Aorta (tissue), 5 donors: ENCODE results near the gene DMC1. TPM values are rescaled to one million over a fixed set of nuclear protein-coding genes. Genes with fewer than 3 reads are reported as not detected.
"Not testable (repeated sequence)": the region's sequence is repeated elsewhere in the genome, so short reads cannot be mapped to it uniquely, and the experiment has no call there.

Experiments used
- ATAC-seq: fragments of 200-7000 bp; cut with Tn5 transposase; one replicate; pipeline ENCODE4 v1.9.1; 2022; ENCODE audit warnings: moderate library complexity; ENCODE audit not compliant: low FRiP score
- DNase-seq, 2 donors: peaks; one replicate each; pipeline ENCODE4 v3.0.0-alpha.2; 2020
- H3K27ac ChIP-seq, 2 donors: one replicate each; pipeline ENCODE4 v1.5.1; 2013; ENCODE audit warnings: low read length in 2 of 2, mild to moderate bottlenecking in 2 of 2, moderate library complexity in 2 of 2, control low read depth in 1 of 2, inconsistent platforms in 1 of 2, low read depth in 1 of 2
- H3K27me3 ChIP-seq, 2 donors: one replicate each; pipeline ENCODE4 v1.6.1; 2013; ENCODE audit warnings: control low read depth in 1 of 2, low read length in 1 of 2, mild to moderate bottlenecking in 1 of 2, moderate library complexity in 1 of 2; ENCODE audit not compliant: insufficient read depth in 2 of 2, control insufficient read depth in 1 of 2
- H3K36me3 ChIP-seq, 2 donors: one replicate each; pipeline ENCODE4 v1.6.1; 2013; ENCODE audit warnings: control low read depth in 1 of 2, low read length in 1 of 2, mild to moderate bottlenecking in 1 of 2; ENCODE audit not compliant: insufficient read depth in 2 of 2, control insufficient read depth in 1 of 2
- H3K4me1 ChIP-seq, 2 donors: one replicate each; pipeline ENCODE4 v1.6.1; 2013; ENCODE audit warnings: low read length in 2 of 2, control low read depth in 1 of 2, mild to moderate bottlenecking in 1 of 2, moderate library complexity in 1 of 2; ENCODE audit not compliant: insufficient read depth in 2 of 2, control insufficient read depth in 1 of 2
- H3K4me3 ChIP-seq, 2 donors: one replicate each; pipeline ENCODE4 v1.5.1; 2013; ENCODE audit warnings: low read length in 2 of 2, control low read depth in 1 of 2, mild to moderate bottlenecking in 1 of 2
- H3K9me3 ChIP-seq: one replicate; pipeline ENCODE4 v1.6.1; 2013; ENCODE audit warnings: mild to moderate bottlenecking, low read length; ENCODE audit not compliant: control insufficient read depth
- WGBS, 2 donors: extraction: QIAGEN DNeasy Blood & Tissue Kit; methylation state at CpG; one replicate each; pipeline ENCODE4 v1.1.7; 2013; 5-methylcytosine and 5-hydroxymethylcytosine counted together
- intact Hi-C, 2 donors: fragments of 100-400 bp; cut with DNase I; formaldehyde crosslinking; loops; one replicate each; pipeline versions ENCODE4 v1.14.2 to v1.15.0; 2022
- long read RNA-seq, 2 donors: library from polyadenylated mRNA; unstranded; transcript quantifications; one replicate each; pipeline ENCODE4 v2.0.0, GENCODE V29; 2020 to 2021
- polyA plus RNA-seq, 2 donors: library from polyadenylated mRNA; stranded (reverse); fragments of 200-250 nt; gene quantifications; one replicate each; pipeline ENCODE4 v1.2.3, GENCODE V29; 2013
- total RNA-seq, 2 donors: library from RNA; stranded (reverse); fragmentation: NEBNext Ultra II Directional; extraction: Animal tissue kit (Norgen Biotek cat#: 25700); gene quantifications; one replicate each; pipeline ENCODE4 v1.2.1, GENCODE V29; 2021
- donor health status: healthy with polysubstance abuse.
- donor health status: Bipolar disorder and iron deficiency.
- donor health status: DM: no; HTN: no; CAD: no.
- donor health status: DM: no; HTN: no; CAD: no.
- donor health status: DM: yes; HTN: yes; CAD: no.

The DMC1 gene
- total RNA-seq, result 1 to 10 TPM; 1.5 TPM
- polyA plus RNA-seq, result 1 to 10 TPM in 1 of 2 donors, under 1 TPM in 1; 0.84 to 2.5 TPM
- long read RNA-seq, donor 1, partial matches to known transcripts, result 0 of 7 reads
- long read RNA-seq, donor 1, other reads (novel, unspliced or antisense), result 7 of 7 reads
- long read RNA-seq, donor 2, partial matches to known transcripts, result 0 of 1 reads
- long read RNA-seq, donor 2, other reads (novel, unspliced or antisense), result 1 of 1 reads

- ATAC-seq (peak; percentile 97), DNase-seq (peak; percentile 96 to 99)
- no peaks in the 10 kb centered on the region for H3K4me1 ChIP-seq
- H3K9me3 ChIP-seq, result no peaks in the 10 kb centered on the region
- H3K36me3 ChIP-seq, result no peaks in the 10 kb centered on the region
- peak within 1 kb of the TSS; percentile 76 to 90 for H3K27ac ChIP-seq
- 1% methylated on average over 60 to 63 of the region's 64 CpGs for WGBS, 2 donors
- no peaks in the 10 kb centered on the region for H3K27me3 ChIP-seq
- peak within 1 kb of the TSS; percentile 27 to 51 for H3K4me3 ChIP-seq
- intact Hi-C loops, result loop anchor here (1.0 to 5.0 kb wide), 5 partner anchors 63 to 513 kb away; partner anchors contain the start of genes DDX17 (in 2 of the 2) and PICK1 (in 2 of the 2)
These were observed at the start of gene DMC1 for GRCh38 chr22:38569972-38570778. DMC1 (minus strand) TSS chr22:38570183; CDS start chr22:38568256, 1,927 bp downstream.

- Histone ChIP-seq H3K9me3 (no peaks in the 10 kb centered on the region), H3K27ac (no peak overlapping the region), H3K27me3 (no peaks in the 10 kb centered on the region), H3K36me3 (no peaks in the 10 kb centered on the region), H3K4me1 (no peaks in the 10 kb centered on the region), H3K4me3 (no peak overlapping the region)
- ATAC-seq (no peak), DNase-seq (no peak)
- WGBS, 2 donors, result 96 to 98% methylated on average over 2 of the region's 2 CpGs
- intact Hi-C loops, result no loop called here
These were observed 48.7 kb upstream of the DMC1 start for GRCh38 chr22:38618682-38619081.

GRCh38 chr22:38618258-38618657, 48.3 kb upstream of the DMC1 start:
- no peak overlapping the region for H3K4me3 ChIP-seq
- no peaks in the 10 kb centered on the region for H3K9me3 ChIP-seq
- ATAC-seq, result no peak
- intact Hi-C loops, result no loop called here
- no peaks in the 10 kb centered on the region for H3K4me1 ChIP-seq
- WGBS, 2 donors, result 98 to 99% methylated on average over 1 of the region's 1 CpG
- H3K36me3 ChIP-seq, result no peaks in the 10 kb centered on the region
- H3K27me3 ChIP-seq, result no peaks in the 10 kb centered on the region
- no peak overlapping the region for H3K27ac ChIP-seq
- DNase-seq, result no peak

GRCh38 chr22:38615064-38615405, 45.1 kb upstream of the DMC1 start:
- H3K9me3 ChIP-seq, H3K36me3 ChIP-seq, intact Hi-C loops, DNase-seq, H3K4me1 ChIP-seq, H3K4me3 ChIP-seq, H3K27ac ChIP-seq, ATAC-seq, H3K27me3 ChIP-seq: not testable (repeated sequence)
- WGBS, 2 donors, result 94 to 95% methylated on average over 9 of the region's 9 CpGs

- Histone ChIP-seq H3K36me3 (no peaks in the 10 kb centered on the region), H3K4me1 (no peaks in the 10 kb centered on the region), H3K4me3 (no peak overlapping the region), H3K27me3 (no peaks in the 10 kb centered on the region), H3K27ac (no peak overlapping the region), H3K9me3 (no peaks in the 10 kb centered on the region)
- intact Hi-C loops, result no loop called here
- DNase-seq, result no peak
- WGBS, 2 donors, result 41 to 48% methylated on average over 4 of the region's 4 CpGs
- no peak for ATAC-seq
These were observed 44.5 kb upstream of the DMC1 start for GRCh38 chr22:38614332-38615063.

GRCh38 chr22:38613588-38613987, 43.6 kb upstream of the DMC1 start:
- H3K27me3 ChIP-seq, result no peaks in the 10 kb centered on the region
- intact Hi-C loops, result no loop called here
- no peaks in the 10 kb centered on the region for H3K9me3 ChIP-seq
- DNase-seq (no peak), ATAC-seq (no peak)
- no peaks in the 10 kb centered on the region for H3K36me3 ChIP-seq
- H3K27ac ChIP-seq, result no peak overlapping the region
- H3K4me3 ChIP-seq, result no peak overlapping the region
- H3K4me1 ChIP-seq, result no peaks in the 10 kb centered on the region
- 90 to 92% methylated on average over 4 of the region's 4 CpGs for WGBS, 2 donors

GRCh38 chr22:38612217-38613006, 42.4 kb upstream of the DMC1 start:
- intact Hi-C loops, result no loop called here
- Histone ChIP-seq H3K27ac (no peak overlapping the region), H3K9me3 (no peaks in the 10 kb centered on the region), H3K4me1 (no peaks in the 10 kb centered on the region), H3K27me3 (no peaks in the 10 kb centered on the region), H3K4me3 (no peak overlapping the region), H3K36me3 (no peaks in the 10 kb centered on the region)
- ATAC-seq, result no peak
- 77 to 82% methylated on average over 5 of the region's 5 CpGs for WGBS, 2 donors
- DNase-seq, result no peak

- H3K4me1 ChIP-seq, result no peaks in the 10 kb centered on the region
- H3K27me3 ChIP-seq, result no peaks in the 10 kb centered on the region
- no peaks in the 10 kb centered on the region for H3K36me3 ChIP-seq
- no peaks in the 10 kb centered on the region for H3K9me3 ChIP-seq
- no peak overlapping the region for H3K4me3 ChIP-seq
- H3K27ac ChIP-seq, result no peak overlapping the region
- intact Hi-C loops, result no loop called here
- ATAC-seq (no peak), DNase-seq (no peak)
- 97% methylated on average over 5 of the region's 5 CpGs for WGBS, 2 donors
These were observed 41.6 kb upstream of the DMC1 start for GRCh38 chr22:38611559-38611958.
